Measurements from ENCODE around the gene KIRREL3. TPM values are rescaled to one million over a fixed set of nuclear protein-coding genes. Genes with fewer than 3 reads are reported as not detected.
"Not testable (repeated sequence)": the region's sequence is repeated elsewhere in the genome, so short reads cannot be mapped to it uniquely, and the experiment has no call there.

The KIRREL3 gene
- total and polyA plus RNA-seq, 2 experiments from 2014 or later = 16.1 to 35.6 TPM

DNA sequence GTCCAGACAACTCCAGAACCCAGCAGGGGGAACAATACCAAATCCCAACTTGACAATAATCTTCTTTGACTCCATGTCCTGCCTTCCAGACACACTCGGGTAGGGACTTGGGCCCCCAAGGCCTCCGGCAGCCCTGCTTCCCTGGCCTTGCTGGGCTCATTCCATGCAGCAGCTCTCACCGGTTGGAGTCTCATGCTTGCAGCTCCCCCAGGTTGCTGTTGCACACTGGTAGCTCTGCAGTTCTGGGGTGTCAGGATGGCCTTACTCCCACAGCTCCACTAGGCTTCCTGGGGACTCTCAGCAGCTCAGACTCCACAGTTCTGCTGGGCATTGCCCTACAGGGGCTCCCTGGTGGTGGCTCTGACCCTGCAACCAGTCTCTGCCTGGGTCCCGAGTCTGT, 602.3 kb downstream of the KIRREL3 start:
- Histone ChIP-seq H3K9me3 (ENCODE audit: low read depth) (no peaks in the 10 kb centered on the region), H3K4me1 (ENCODE audit: insufficient read depth) (peaks cover 8% of the 10 kb centered on the region; the same call in 1 of the 2 replicates), H4K20me1 (ENCODE audit: insufficient read depth) (no peaks in the 10 kb centered on the region), H2AFZ (no peak overlapping the region), H3K4me2 (ENCODE audit: unreplicated experiment) (no peak overlapping the region), H3K27me3 (replicated peaks; ENCODE audit: insufficient read depth) (no peaks in the 10 kb centered on the region), H3F3A (ENCODE audit: insufficient read depth) (no peaks in the 10 kb centered on the region), H3K36me3 (ENCODE audit: low read depth) (no peaks in the 10 kb centered on the region), H3K9me2 (ENCODE audit: insufficient read depth) (no peaks in the 10 kb centered on the region), H3K4me3 (no peak overlapping the region), H3K27ac (no peak overlapping the region), H3K9ac (no peak overlapping the region), H3K79me2 (ENCODE audit: insufficient read depth) (peaks cover 55% of the 10 kb centered on the region)
- DNase-seq = no peak
- no peak for TF ChIP-seq EZH2phosphoT487 (IDR thresholded peaks at IDR 0.05; ENCODE audit: insufficient read depth, low read depth)
- WGBS, 2 experiments (ENCODE audit: low coverage in 1 of 2, low lambda C conversion rate in 2 of 2, missing lambda C conversion rate in 2 of 2) = 85 to 88% methylated on average over 4 of the region's 4 CpGs
- in situ Hi-C loops (cut with MboI) = no loop called here

GRCh38 chr11:126396965-126397364, 603.6 kb downstream of the KIRREL3 start:
- Histone ChIP-seq H2AFZ (no peak overlapping the region), H3K4me2 (ENCODE audit: unreplicated experiment) (no peak overlapping the region), H3K4me1 (ENCODE audit: insufficient read depth) (peaks cover 13% of the 10 kb centered on the region), H3K9me2 (ENCODE audit: insufficient read depth) (no peaks in the 10 kb centered on the region), H3K9me3 (ENCODE audit: low read depth) (no peaks in the 10 kb centered on the region), H3K27ac (no peak overlapping the region), H3K79me2 (ENCODE audit: insufficient read depth) (peaks cover 67% of the 10 kb centered on the region), H3K27me3 (replicated peaks; ENCODE audit: insufficient read depth) (no peaks in the 10 kb centered on the region), H3F3A (ENCODE audit: insufficient read depth) (no peaks in the 10 kb centered on the region), H3K4me3 (no peak overlapping the region), H4K20me1 (ENCODE audit: insufficient read depth) (0 out of 2 replicates have a peak, but pooled peaks cover 5% of the 10 kb centered on the region), H3K36me3 (ENCODE audit: low read depth) (no peaks in the 10 kb centered on the region), H3K9ac (no peak overlapping the region)
- 71 to 77% methylated on average over 4 of the region's 4 CpGs for WGBS, 2 experiments (ENCODE audit: low coverage in 1 of 2, low lambda C conversion rate in 2 of 2, missing lambda C conversion rate in 2 of 2)
- in situ Hi-C loops (cut with MboI) = no loop called here
- no peak for DNase-seq
- TF ChIP-seq EZH2 (IDR thresholded peaks at IDR 0.05; ENCODE audit: insufficient read depth, poor library complexity, severe bottlenecking) (no peak), EZH2phosphoT487 (IDR thresholded peaks at IDR 0.05; ENCODE audit: insufficient read depth, low read depth) (no peak)

DNA sequence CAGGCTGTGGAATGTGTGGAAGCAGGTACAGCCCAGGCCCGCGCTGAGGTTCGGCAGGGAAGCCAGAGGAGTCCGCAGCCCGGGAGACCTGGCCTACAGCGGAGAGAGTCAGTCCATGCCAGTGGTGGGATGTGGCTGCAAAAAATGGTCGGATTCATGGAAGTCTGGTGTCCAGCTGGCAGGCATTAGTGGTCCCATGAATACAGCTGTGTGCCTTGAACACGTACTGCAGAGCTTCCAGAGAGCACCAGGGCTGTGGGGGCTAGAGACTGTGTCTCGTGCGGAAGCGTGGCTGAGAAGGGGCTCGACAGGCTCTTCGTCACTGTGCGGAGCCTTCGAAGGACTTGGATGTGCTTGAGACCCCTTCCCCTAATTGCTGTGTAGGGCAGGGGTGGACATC, 604.3 kb downstream of the KIRREL3 start:
- H3K36me3 ChIP-seq (ENCODE audit: low read depth); H4K20me1 ChIP-seq (ENCODE audit: insufficient read depth); H3K4me3 ChIP-seq; H3K9me2 ChIP-seq (ENCODE audit: insufficient read depth); H3K9ac ChIP-seq; H3K9me3 ChIP-seq (ENCODE audit: low read depth); H2AFZ ChIP-seq; H3K27ac ChIP-seq; in situ Hi-C loops (cut with MboI); H3F3A ChIP-seq (ENCODE audit: insufficient read depth); H3K27me3 ChIP-seq (replicated peaks; ENCODE audit: insufficient read depth); H3K4me2 ChIP-seq (ENCODE audit: unreplicated experiment); DNase-seq: not testable (repeated sequence)
- H3K4me1 ChIP-seq (ENCODE audit: insufficient read depth) = peaks cover 13% of the 10 kb centered on the region
- H3K79me2 ChIP-seq (ENCODE audit: insufficient read depth) = peaks cover 71% of the 10 kb centered on the region
- 78 to 82% methylated on average over 14 to 15 of the region's 15 CpGs for WGBS, 2 experiments (ENCODE audit: low coverage in 1 of 2, low lambda C conversion rate in 2 of 2, missing lambda C conversion rate in 2 of 2)

GRCh38 chr11:126395784-126396183, 604.8 kb downstream of the KIRREL3 start:
- H3K4me2 ChIP-seq (ENCODE audit: unreplicated experiment); H3K36me3 ChIP-seq (ENCODE audit: low read depth); H3K9ac ChIP-seq; H3K9me3 ChIP-seq (ENCODE audit: low read depth); H3K4me3 ChIP-seq; in situ Hi-C loops (cut with MboI); DNase-seq; H3K27me3 ChIP-seq (replicated peaks; ENCODE audit: insufficient read depth); H3K27ac ChIP-seq; H3F3A ChIP-seq (ENCODE audit: insufficient read depth); H2AFZ ChIP-seq; H3K9me2 ChIP-seq (ENCODE audit: insufficient read depth); H4K20me1 ChIP-seq (ENCODE audit: insufficient read depth): not testable (repeated sequence)
- peaks cover 13% of the 10 kb centered on the region for H3K4me1 ChIP-seq (ENCODE audit: insufficient read depth)
- peaks cover 71% of the 10 kb centered on the region for H3K79me2 ChIP-seq (ENCODE audit: insufficient read depth)
- 63 to 68% methylated on average over 9 of the region's 13 CpGs for WGBS, 2 experiments (ENCODE audit: low coverage in 1 of 2, low lambda C conversion rate in 2 of 2, missing lambda C conversion rate in 2 of 2)

GRCh38 chr11:126394634-126395072, 605.9 kb downstream of the KIRREL3 start:
- H3K27ac ChIP-seq; H3F3A ChIP-seq (ENCODE audit: insufficient read depth); H4K20me1 ChIP-seq (ENCODE audit: insufficient read depth); H3K4me3 ChIP-seq; H3K4me2 ChIP-seq (ENCODE audit: unreplicated experiment); H3K27me3 ChIP-seq (replicated peaks; ENCODE audit: insufficient read depth); H2AFZ ChIP-seq; in situ Hi-C loops (cut with MboI); H3K9me2 ChIP-seq (ENCODE audit: insufficient read depth); H3K9ac ChIP-seq; H3K9me3 ChIP-seq (ENCODE audit: low read depth); H3K36me3 ChIP-seq (ENCODE audit: low read depth): not testable (repeated sequence)
- Histone ChIP-seq H3K4me1 (ENCODE audit: insufficient read depth) (peaks cover 13% of the 10 kb centered on the region), H3K79me2 (ENCODE audit: insufficient read depth) (peaks cover 78% of the 10 kb centered on the region)
- peak; percentile 40 for DNase-seq
- 38 to 55% methylated on average over 4 to 6 of the region's 7 CpGs for WGBS, 2 experiments (ENCODE audit: low coverage in 1 of 2, low lambda C conversion rate in 2 of 2, missing lambda C conversion rate in 2 of 2)
